D721Med (cell line): ENCODE measurements around the gene PLEKHA6.

Experiments
- DNase-seq: peaks from one replicate; pipeline ENCODE4 v3.0.0; 2011; ENCODE audit warnings: low spot score; ENCODE audit not compliant: insufficient read length
- FAIRE-seq: peaks from 2 replicates; lab custom pipeline; 2011; peaks lifted over from hg19 to GRCh38; lab: Jason Lieb, UNC
- TF ChIP-seq, protein P1 (sequence below): IDR thresholded peaks from 2 replicates; pipeline ENCODE4 v1.5.1; 2012; ENCODE audit warnings: mild to moderate bottlenecking, control low read depth; ENCODE audit not compliant: insufficient read depth; ENCODE audit errors: missing control alignments

PLEKHA6 gene

GRCh38 chr1:204261746-204262505, 97.8 kb downstream of the PLEKHA6 start:
- TF ChIP-seq, protein P1, sequence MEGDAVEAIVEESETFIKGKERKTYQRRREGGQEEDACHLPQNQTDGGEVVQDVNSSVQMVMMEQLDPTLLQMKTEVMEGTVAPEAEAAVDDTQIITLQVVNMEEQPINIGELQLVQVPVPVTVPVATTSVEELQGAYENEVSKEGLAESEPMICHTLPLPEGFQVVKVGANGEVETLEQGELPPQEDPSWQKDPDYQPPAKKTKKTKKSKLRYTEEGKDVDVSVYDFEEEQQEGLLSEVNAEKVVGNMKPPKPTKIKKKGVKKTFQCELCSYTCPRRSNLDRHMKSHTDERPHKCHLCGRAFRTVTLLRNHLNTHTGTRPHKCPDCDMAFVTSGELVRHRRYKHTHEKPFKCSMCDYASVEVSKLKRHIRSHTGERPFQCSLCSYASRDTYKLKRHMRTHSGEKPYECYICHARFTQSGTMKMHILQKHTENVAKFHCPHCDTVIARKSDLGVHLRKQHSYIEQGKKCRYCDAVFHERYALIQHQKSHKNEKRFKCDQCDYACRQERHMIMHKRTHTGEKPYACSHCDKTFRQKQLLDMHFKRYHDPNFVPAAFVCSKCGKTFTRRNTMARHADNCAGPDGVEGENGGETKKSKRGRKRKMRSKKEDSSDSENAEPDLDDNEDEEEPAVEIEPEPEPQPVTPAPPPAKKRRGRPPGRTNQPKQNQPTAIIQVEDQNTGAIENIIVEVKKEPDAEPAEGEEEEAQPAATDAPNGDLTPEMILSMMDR = no peak
- FAIRE-seq (no peak), DNase-seq (no peak)

- no peak for DNase-seq
- no peak for FAIRE-seq
- TF ChIP-seq, protein P1 = no peak
Observed at GRCh38 chr1:204261266-204261665, 98.5 kb downstream of the PLEKHA6 start.

GRCh38 chr1:204260601-204261197, 99.0 kb downstream of the PLEKHA6 start:
- no peak for DNase-seq
- TF ChIP-seq, protein P1 = no peak
- FAIRE-seq = no peak

DNA sequence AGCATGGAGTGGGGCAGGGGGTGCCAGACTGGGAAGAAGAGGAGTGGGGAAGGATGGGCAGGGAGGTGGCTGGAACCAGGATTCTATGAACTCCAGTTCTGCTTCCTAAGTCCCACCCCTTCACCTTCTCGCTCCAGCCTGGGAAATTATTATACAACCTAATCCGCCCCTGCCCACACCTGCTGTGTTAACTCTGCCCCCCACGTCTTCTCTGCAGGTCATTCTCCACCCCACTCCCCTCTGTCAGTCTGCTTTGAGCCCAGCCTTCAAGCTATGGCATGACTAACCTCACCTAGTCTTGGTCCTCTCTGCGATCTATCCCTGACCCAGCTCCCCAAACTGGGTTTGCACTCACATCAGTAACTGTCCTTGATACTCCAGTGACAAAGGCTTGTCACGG, 99.9 kb downstream of the PLEKHA6 start:
- no peak for FAIRE-seq
- TF ChIP-seq, protein P1 = no peak
- DNase-seq = no peak

- DNase-seq = no peak
- FAIRE-seq = no peak
- TF ChIP-seq, protein P1 = no peak
Observed at GRCh38 chr1:204259196-204259595, 100.5 kb downstream of the PLEKHA6 start.

DNA sequence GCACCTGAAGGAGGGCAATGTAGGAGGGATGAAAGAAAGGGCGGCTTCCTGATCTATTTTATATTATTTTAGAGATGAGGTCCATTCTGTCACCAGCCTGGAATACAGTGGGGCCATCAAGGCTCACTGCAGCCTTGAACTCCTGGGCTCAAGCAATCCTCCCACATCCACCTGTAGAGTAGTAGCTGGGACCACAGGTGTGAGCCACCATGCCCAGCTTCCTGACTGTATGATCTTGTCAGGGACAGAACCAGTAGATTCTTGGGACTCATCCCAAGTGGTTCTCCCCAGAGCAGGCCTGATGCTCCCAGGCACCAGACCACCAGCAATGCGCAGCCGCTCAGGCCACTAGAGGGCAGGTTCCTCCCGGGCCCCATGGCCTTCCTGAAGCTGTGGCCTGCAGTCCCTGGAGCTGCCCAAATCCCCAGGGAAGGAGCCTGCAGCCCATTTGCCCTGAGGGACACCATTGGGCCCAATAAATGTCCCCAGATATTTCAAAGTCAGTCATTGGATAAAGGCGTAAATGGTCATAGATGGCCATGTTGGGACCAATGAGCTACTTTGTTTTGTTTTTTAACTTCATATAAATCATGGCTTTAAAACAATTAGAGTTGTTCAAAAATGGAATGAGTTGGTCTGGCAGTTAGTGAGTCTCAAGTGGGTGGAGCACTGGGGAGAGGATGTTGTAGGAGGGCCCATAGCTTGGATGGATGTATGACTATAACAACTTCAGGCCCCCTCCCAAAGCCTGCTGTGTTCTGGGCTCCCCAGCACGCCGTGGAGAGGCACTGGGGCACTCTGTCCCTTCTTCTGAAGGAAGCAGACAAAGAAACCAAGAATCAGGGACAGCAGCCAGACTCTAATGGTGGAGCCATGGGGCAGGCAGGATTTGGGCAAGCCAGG, 101.3 kb downstream of the PLEKHA6 start:
- FAIRE-seq = no peak
- TF ChIP-seq, protein P1 = peak; percentile 76
- DNase-seq = peak; percentile 97
